A549 (cell line): ENCODE measurements around the gene RPL11.
"Not testable (repeated sequence)": the region's sequence is repeated elsewhere in the genome, so short reads cannot be mapped to it uniquely, and the experiment has no call there.

Experiments
- EP300 ChIP-seq, 2 experiments: fragments of >200 bp; sonication (Bioruptor Twin); formaldehyde crosslinking; IDR thresholded peaks; 2 replicates in 1 of 2; 3 replicates in 1 of 2; pipeline ENCODE4 v1.6.1; 2016 to 2017
- MAX ChIP-seq: IDR thresholded peaks from 2 replicates; pipeline ENCODE4 v1.6.1; 2012
- RCOR1 ChIP-seq: fragments of 150-350 bp; IDR thresholded peaks from 2 replicates; pipeline ENCODE4 v1.6.1; 2014; ENCODE audit warnings: antibody characterized with exemption, low read length, low read depth
- TF ChIP-seq, protein P1 (sequence below): fragments of >200 bp; sonication (Bioruptor Twin); formaldehyde crosslinking; IDR thresholded peaks from 3 replicates; pipeline ENCODE4 v1.5.1; 2016

DNA sequence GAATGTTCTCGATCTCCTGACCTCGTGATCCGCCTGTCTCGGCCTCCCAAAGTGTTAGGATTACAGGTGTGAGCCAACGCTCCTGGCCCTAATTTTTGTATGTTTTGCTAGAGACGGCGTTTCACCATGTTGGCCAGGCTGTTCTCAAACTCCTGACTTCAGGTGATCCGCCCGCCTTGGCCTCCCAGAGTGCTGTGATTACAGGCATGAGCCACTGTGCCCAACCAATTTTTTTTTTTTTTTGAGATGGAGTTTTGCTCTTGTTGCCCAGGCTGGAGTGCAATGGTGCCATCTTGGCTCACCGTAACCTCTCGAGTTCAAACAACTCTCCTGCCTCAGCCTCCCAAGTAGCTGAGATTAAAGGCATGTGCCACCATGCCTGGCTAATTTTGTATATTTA, 42.4 kb upstream of the RPL11 start:
- not testable (repeated sequence) for TF ChIP-seq MAX; EP300 (IDR thresholded peaks at IDR 0.05); RCOR1
- TF ChIP-seq, protein P1, sequence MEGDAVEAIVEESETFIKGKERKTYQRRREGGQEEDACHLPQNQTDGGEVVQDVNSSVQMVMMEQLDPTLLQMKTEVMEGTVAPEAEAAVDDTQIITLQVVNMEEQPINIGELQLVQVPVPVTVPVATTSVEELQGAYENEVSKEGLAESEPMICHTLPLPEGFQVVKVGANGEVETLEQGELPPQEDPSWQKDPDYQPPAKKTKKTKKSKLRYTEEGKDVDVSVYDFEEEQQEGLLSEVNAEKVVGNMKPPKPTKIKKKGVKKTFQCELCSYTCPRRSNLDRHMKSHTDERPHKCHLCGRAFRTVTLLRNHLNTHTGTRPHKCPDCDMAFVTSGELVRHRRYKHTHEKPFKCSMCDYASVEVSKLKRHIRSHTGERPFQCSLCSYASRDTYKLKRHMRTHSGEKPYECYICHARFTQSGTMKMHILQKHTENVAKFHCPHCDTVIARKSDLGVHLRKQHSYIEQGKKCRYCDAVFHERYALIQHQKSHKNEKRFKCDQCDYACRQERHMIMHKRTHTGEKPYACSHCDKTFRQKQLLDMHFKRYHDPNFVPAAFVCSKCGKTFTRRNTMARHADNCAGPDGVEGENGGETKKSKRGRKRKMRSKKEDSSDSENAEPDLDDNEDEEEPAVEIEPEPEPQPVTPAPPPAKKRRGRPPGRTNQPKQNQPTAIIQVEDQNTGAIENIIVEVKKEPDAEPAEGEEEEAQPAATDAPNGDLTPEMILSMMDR: not testable (repeated sequence)
